GM12873 (cell line): ENCODE measurements around the gene FHIT.

Experiments
- CTCF ChIP-seq: IDR thresholded peaks from 2 replicates; pipeline ENCODE4 v1.5.1; 2012; ENCODE audit warnings: low read depth, mild to moderate bottlenecking, moderate library complexity, low read length, control low read depth; ENCODE audit not compliant: insufficient read depth; ENCODE audit errors: missing control alignments

Gene FHIT

GRCh38 chr3:60339304-60339703 is 911.9 kb downstream of the FHIT start:
- TF ChIP-seq CTCF, result no peak

GRCh38 chr3:60337421-60337820 is 913.8 kb downstream of the FHIT start:
- TF ChIP-seq CTCF, result no peak

- no peak for TF ChIP-seq CTCF
These were observed 915.2 kb downstream of the FHIT start for GRCh38 chr3:60336061-60336460.

- no peak for TF ChIP-seq CTCF
These were observed 917.5 kb downstream of the FHIT start for GRCh38 chr3:60333710-60334109.

GRCh38 chr3:60330107-60330506 is 921.1 kb downstream of the FHIT start:
- no peak for TF ChIP-seq CTCF

- TF ChIP-seq CTCF, result no peak
These were observed 925.6 kb downstream of the FHIT start for GRCh38 chr3:60325610-60326170.

- TF ChIP-seq CTCF, result no peak
These were observed 927.6 kb downstream of the FHIT start for GRCh38 chr3:60323651-60324050.
